A549 (cell line): ENCODE results near the gene SCD. TPM values are rescaled to one million over a fixed set of nuclear protein-coding genes. Genes with fewer than 3 reads are reported as not detected.
A peak's percentile ranks its signal among the peaks of the same experiment; 100 is the strongest.

Source experiments
- ATAC-seq, 2 experiments: fragments of 200-7000 bp in 1 of 2; fragments of >200 bp in 1 of 2; cut with Nextera tagmentation in 1 of 2; cut with Tn5 transposase in 1 of 2; 3 replicates each; pipeline versions ENCODE4 v1.8.0 to v1.9.1; 2018 to 2020; ENCODE audit warnings: mild to moderate bottlenecking in 1 of 2, moderate library complexity in 1 of 2
- CTCF ChIA-PET: fragments of 300-600 bp; sonication (Branson Sonifier 250); formaldehyde crosslinking; extraction: SDS; loops from one replicate; lab custom pipeline; 2021; ENCODE audit warnings: antibody characterized with exemption, inconsistent platforms; lab: Yijun Ruan, JAX
- POLR2A ChIA-PET: fragments of 350-600 bp; formaldehyde crosslinking; extraction: SDS; loops from one replicate; lab custom pipeline; 2021; ENCODE audit warnings: antibody characterized with exemption, inconsistent platforms; lab: Yijun Ruan, JAX
- DNase-seq, 2 experiments: peaks; one replicate each; pipeline versions ENCODE4 v3.0.0 to v3.0.0-alpha.2; 2011 to 2016; ENCODE audit warnings: low read depth in 1 of 2, low spot score in 1 of 2
- FAIRE-seq: peaks from 2 replicates; lab custom pipeline; 2011; peaks lifted over from hg19 to GRCh38; lab: Jason Lieb, UNC
- H3K27ac ChIP-seq, 2 experiments: fragments of >200 bp; sonication (Bioruptor Twin); formaldehyde crosslinking; 3 replicates each; pipeline ENCODE4 v1.5.1; 2016 to 2017
- H3K4me1 ChIP-seq: fragments of >200 bp; sonication (Bioruptor Twin); formaldehyde crosslinking; 3 replicates; pipeline ENCODE4 v1.6.1; 2016
- H3K4me2 ChIP-seq: fragments of >200 bp; sonication (Bioruptor Twin); formaldehyde crosslinking; 3 replicates; pipeline ENCODE4 v1.6.1; 2016
- H3K4me3 ChIP-seq: fragments of >200 bp; sonication (Bioruptor Twin); formaldehyde crosslinking; 3 replicates; pipeline ENCODE4 v1.5.1; 2016
- H3K9me3 ChIP-seq: fragments of >200 bp; sonication (Bioruptor Twin); formaldehyde crosslinking; 3 replicates; pipeline ENCODE4 v1.6.1; 2016
- EHMT2 ChIP-seq: fragments of 200-600 bp; sonication (generic); IDR thresholded peaks from 2 replicates; pipeline ENCODE4 v1.6.1; 2016; ENCODE audit warnings: antibody characterized with exemption, low read depth, mild to moderate bottlenecking, moderate library complexity
- EP300 ChIP-seq, 2 experiments: fragments of >200 bp; sonication (Bioruptor Twin); formaldehyde crosslinking; IDR thresholded peaks; 2 replicates in 1 of 2; 3 replicates in 1 of 2; pipeline ENCODE4 v1.6.1; 2016 to 2017
- ESRRA ChIP-seq: fragments of 150-350 bp; IDR thresholded peaks from 2 replicates; pipeline ENCODE4 v1.6.1; 2014; ENCODE audit warnings: mild to moderate bottlenecking, low read length, borderline replicate concordance
- FOSB ChIP-seq: fragments of 250-450 bp; sonication (Bioruptor Pico); IDR thresholded peaks from 2 replicates; pipeline ENCODE4 v1.5.0; 2020; ENCODE audit warnings: mild to moderate bottlenecking, moderate library complexity
- FOXS1 ChIP-seq: fragments of 250-450 bp; sonication (Bioruptor Pico); IDR thresholded peaks from 2 replicates; pipeline ENCODE4 v1.5.0; 2020; ENCODE audit warnings: mild to moderate bottlenecking, moderate library complexity
- HES2 ChIP-seq: fragments of >200 bp; sonication (Bioruptor Twin); formaldehyde crosslinking; IDR thresholded peaks from 2 replicates; pipeline ENCODE4 v1.6.1; 2016
- HEYL ChIP-seq: fragments of 250-450 bp; sonication (Bioruptor Pico); IDR thresholded peaks from 2 replicates; pipeline ENCODE4 v1.8.0; 2021; ENCODE audit warnings: mild to moderate bottlenecking, moderate library complexity
- KDM5A ChIP-seq: fragments of 200-600 bp; sonication (generic); IDR thresholded peaks from 2 replicates; pipeline ENCODE4 v1.6.1; 2016; ENCODE audit warnings: antibody characterized with exemption, mild to moderate bottlenecking
- MAZ ChIP-seq: fragments of 150-350 bp; IDR thresholded peaks from 2 replicates; pipeline ENCODE4 v1.6.1; 2014; ENCODE audit warnings: antibody characterized with exemption, low read depth, low read length, borderline replicate concordance
- NFE2L2 ChIP-seq: fragments of 150-350 bp; conservative IDR thresholded peaks from 2 replicates; pipeline ENCODE4 v1.6.1; 2014; ENCODE audit warnings: low read length
- NR3C1 ChIP-seq: fragments of >200 bp; sonication (Bioruptor Twin); formaldehyde crosslinking; IDR thresholded peaks from 3 replicates; pipeline ENCODE4 v1.6.1; 2017
- POLR2A ChIP-seq: IDR thresholded peaks from 2 replicates; pipeline ENCODE4 v1.6.1; 2012; ENCODE audit warnings: mild to moderate bottlenecking, low read length
- POLR2AphosphoS2 ChIP-seq: conservative IDR thresholded peaks from 2 replicates; pipeline ENCODE4 v1.6.1; 2012; ENCODE audit warnings: low read length, improper control_type of control experiment, inconsistent platforms
- RNF2 ChIP-seq: fragments of 200-600 bp; sonication (generic); IDR thresholded peaks from 2 replicates; pipeline ENCODE4 v1.6.1; 2016; ENCODE audit warnings: low read depth, mild to moderate bottlenecking, antibody characterized with exemption, moderate library complexity, borderline replicate concordance
- SREBF2 ChIP-seq: fragments of 450-650 bp; IDR thresholded peaks from 2 replicates; pipeline ENCODE4 v1.6.1; 2014; ENCODE audit warnings: mild to moderate bottlenecking, moderate library complexity
- TP53 ChIP-seq: fragments of 250-450 bp; sonication (Bioruptor Pico); IDR thresholded peaks from 2 replicates; pipeline ENCODE4 v1.5.0; 2021; ENCODE audit warnings: mild to moderate bottlenecking, moderate library complexity
- ZC3H11A ChIP-seq: fragments of 450-650 bp; IDR thresholded peaks from 2 replicates; pipeline ENCODE4 v1.6.1; 2014; ENCODE audit warnings: antibody characterized with exemption, mild to moderate bottlenecking
- WGBS: methylation state at CpG from one replicate; pipeline ENCODE4 v1.1.6; 2017; ENCODE audit errors: missing lambda C conversion rate; 5-methylcytosine and 5-hydroxymethylcytosine counted together
- polyA plus RNA-seq, 4 experiments: library from polyadenylated mRNA; depleted of rRNA in 3 of 4; stranded (reverse); fragments of >200 nt; fragmentation: RNase III in 1 of 4; extraction: RNeasy Plus Mini Kit Qiagen cat#74134 plus additional on column Dnase treatment in 1 of 4; gene quantifications; 2 replicates in 3 of 4; 3 replicates in 1 of 4; pipeline ENCODE4 v1.2.3, GENCODE V29; 2011 to 2017
- TF ChIP-seq, protein P1 (sequence below): fragments of >200 bp; sonication (Bioruptor Twin); formaldehyde crosslinking; IDR thresholded peaks from 3 replicates; pipeline ENCODE4 v1.6.1; 2016
- TF ChIP-seq, protein P2 (sequence below): fragments of 150-350 bp; IDR thresholded peaks from 2 replicates; pipeline ENCODE4 v1.6.1; 2014; ENCODE audit warnings: low read depth, mild to moderate bottlenecking, low read length
- TF ChIP-seq, protein P3 (sequence below): fragments of 250-450 bp; sonication (Bioruptor Pico); IDR thresholded peaks from 2 replicates; pipeline ENCODE4 v1.5.0; 2021; ENCODE audit warnings: mild to moderate bottlenecking, moderate library complexity, borderline replicate concordance

The SCD gene
- polyA plus RNA-seq, 2 of the 4 experiments (the other 2 are of a cell fraction) = 348 to 496 TPM

- no peak for DNase-seq
- no peak for FAIRE-seq
- no peak overlapping the region for H3K4me3 ChIP-seq
- CTCF ChIA-PET = interaction anchor here (0.7 to 9.8 kb wide), 8 partner anchors 10 to 209 kb away, joined by 3 to 86 read pairs (median 6); no protein-coding TSS in a partner anchor
- POLR2A ChIA-PET = interaction anchor here (1.3 to 1.8 kb wide), 3 partner anchors 8 to 16 kb away, joined by 3 to 6 read pairs (median 3); partner anchors contain the start of gene SCD
- WGBS = 81% methylated on average over 4 of the region's 4 CpGs
- no peak for ATAC-seq
- no peak overlapping the region; a peak in 1 of 6 replicates for H3K27ac ChIP-seq
- no peak for TF ChIP-seq RNF2
- no peak for TF ChIP-seq POLR2A
- no peak for TF ChIP-seq HEYL
- TF ChIP-seq ZC3H11A = no peak
- TF ChIP-seq POLR2AphosphoS2 = no peak
- no peak for TF ChIP-seq EP300 (IDR thresholded peaks at IDR 0.05)
- TF ChIP-seq, protein P1, sequence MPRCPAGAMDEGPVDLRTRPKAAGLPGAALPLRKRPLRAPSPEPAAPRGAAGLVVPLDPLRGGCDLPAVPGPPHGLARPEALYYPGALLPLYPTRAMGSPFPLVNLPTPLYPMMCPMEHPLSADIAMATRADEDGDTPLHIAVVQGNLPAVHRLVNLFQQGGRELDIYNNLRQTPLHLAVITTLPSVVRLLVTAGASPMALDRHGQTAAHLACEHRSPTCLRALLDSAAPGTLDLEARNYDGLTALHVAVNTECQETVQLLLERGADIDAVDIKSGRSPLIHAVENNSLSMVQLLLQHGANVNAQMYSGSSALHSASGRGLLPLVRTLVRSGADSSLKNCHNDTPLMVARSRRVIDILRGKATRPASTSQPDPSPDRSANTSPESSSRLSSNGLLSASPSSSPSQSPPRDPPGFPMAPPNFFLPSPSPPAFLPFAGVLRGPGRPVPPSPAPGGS = no peak
- TF ChIP-seq ESRRA = no peak
- TF ChIP-seq SREBF2 = no peak
- TF ChIP-seq, all 56 proteins: peak for 0
- H3K4me1 ChIP-seq = peaks cover 89% of the 10 kb centered on the region
- H3K4me2 ChIP-seq = peak overlapping the region; percentile 13; the same call in 1 of the 3 replicates
- H3K9me3 ChIP-seq = no peaks in the 10 kb centered on the region
Measured at GRCh38 chr10:100355086-100355485, 8.1 kb downstream of the SCD start.

GRCh38 chr10:100356067-100357017 lies 9.3 kb downstream of the SCD start:
- peaks cover 89% of the 10 kb centered on the region for H3K4me1 ChIP-seq
- peak overlapping the region in 1 of 2 experiments; percentile 43; a peak in 2 of 6 replicates for H3K27ac ChIP-seq
- ATAC-seq (no peak), FAIRE-seq (no peak)
- CTCF ChIA-PET = interaction anchor here (0.7 to 2.8 kb wide), 3 partner anchors 77 to 207 kb away, joined by 3 to 13 read pairs (median 5); no protein-coding TSS in a partner anchor
- no peak overlapping the region for H3K4me3 ChIP-seq
- WGBS = 91% methylated on average over 14 of the region's 14 CpGs
- no peak for TF ChIP-seq FOSB
- TF ChIP-seq, all 56 proteins: peak for 0
- peak overlapping the region; percentile 29; the same call in 1 of the 3 replicates for H3K4me2 ChIP-seq
- no peaks in the 10 kb centered on the region for H3K9me3 ChIP-seq
- POLR2A ChIA-PET = interaction anchor here (1.1 kb wide), 1 partner anchor 15 kb away, joined by 3 read pairs; no protein-coding TSS in a partner anchor
- DNase-seq = no peak

- 78% methylated on average over 4 of the region's 4 CpGs for WGBS
- H3K4me2 ChIP-seq = peak overlapping the region; percentile 29; the same call in 2 of the 3 replicates
- peaks cover 89% of the 10 kb centered on the region for H3K4me1 ChIP-seq
- DNase-seq (no peak), FAIRE-seq (no peak), ATAC-seq (no peak)
- POLR2A ChIA-PET = no interaction called here
- TF ChIP-seq NR3C1 (no peak), EHMT2 (no peak), HES2 (no peak), FOXS1 (no peak), TP53 (CRISPR knock-in tag) (no peak), NFE2L2 (no peak), FOSB (no peak), MAZ (no peak), POLR2AphosphoS2 (no peak), KDM5A (no peak)
- TF ChIP-seq, protein P2, sequence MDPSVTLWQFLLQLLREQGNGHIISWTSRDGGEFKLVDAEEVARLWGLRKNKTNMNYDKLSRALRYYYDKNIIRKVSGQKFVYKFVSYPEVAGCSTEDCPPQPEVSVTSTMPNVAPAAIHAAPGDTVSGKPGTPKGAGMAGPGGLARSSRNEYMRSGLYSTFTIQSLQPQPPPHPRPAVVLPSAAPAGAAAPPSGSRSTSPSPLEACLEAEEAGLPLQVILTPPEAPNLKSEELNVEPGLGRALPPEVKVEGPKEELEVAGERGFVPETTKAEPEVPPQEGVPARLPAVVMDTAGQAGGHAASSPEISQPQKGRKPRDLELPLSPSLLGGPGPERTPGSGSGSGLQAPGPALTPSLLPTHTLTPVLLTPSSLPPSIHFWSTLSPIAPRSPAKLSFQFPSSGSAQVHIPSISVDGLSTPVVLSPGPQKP = no peak
- TF ChIP-seq, protein P3, sequence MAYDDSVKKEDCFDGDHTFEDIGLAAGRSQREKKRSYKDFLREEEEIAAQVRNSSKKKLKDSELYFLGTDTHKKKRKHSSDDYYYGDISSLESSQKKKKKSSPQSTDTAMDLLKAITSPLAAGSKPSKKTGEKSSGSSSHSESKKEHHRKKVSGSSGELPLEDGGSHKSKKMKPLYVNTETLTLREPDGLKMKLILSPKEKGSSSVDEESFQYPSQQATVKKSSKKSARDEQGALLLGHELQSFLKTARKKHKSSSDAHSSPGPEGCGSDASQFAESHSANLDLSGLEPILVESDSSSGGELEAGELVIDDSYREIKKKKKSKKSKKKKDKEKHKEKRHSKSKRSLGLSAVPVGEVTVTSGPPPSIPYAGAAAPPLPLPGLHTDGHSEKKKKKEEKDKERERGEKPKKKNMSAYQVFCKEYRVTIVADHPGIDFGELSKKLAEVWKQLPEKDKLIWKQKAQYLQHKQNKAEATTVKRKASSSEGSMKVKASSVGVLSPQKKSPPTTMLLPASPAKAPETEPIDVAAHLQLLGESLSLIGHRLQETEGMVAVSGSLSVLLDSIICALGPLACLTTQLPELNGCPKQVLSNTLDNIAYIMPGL (CRISPR knock-in tag) = no peak
- no peak overlapping the region for H3K4me3 ChIP-seq
- CTCF ChIA-PET = no interaction called here
- H3K9me3 ChIP-seq = no peaks in the 10 kb centered on the region
- H3K27ac ChIP-seq = peak overlapping the region in 1 of 2 experiments; percentile 30; a peak in 1 of 6 replicates
Measured at GRCh38 chr10:100357059-100357858, 10.2 kb downstream of the SCD start.
